Stomach (tissue), 4 donors: Measurements from ENCODE around the gene OLFML1.

Source experiments
- CTCF ChIP-seq, 7 experiments: fragments of 450-650 bp in 4 of 7; fragments of 200-600 bp in 3 of 7; sonication (generic) in 3 of 7; IDR thresholded peaks; one replicate each; pipeline ENCODE4 v1.5.1; 2016 to 2019; ENCODE audit warnings: antibody characterized with exemption in 7 of 7, control low read depth in 2 of 7, mild to moderate bottlenecking in 1 of 7
- EP300 ChIP-seq: sonication (generic); formaldehyde crosslinking; IDR thresholded peaks from one replicate; pipeline ENCODE4 v1.6.1; 2017; ENCODE audit warnings: antibody characterized with exemption
- POLR2A ChIP-seq, 4 donors: fragments of 450-650 bp; IDR thresholded peaks; one replicate each; pipeline ENCODE4 v1.6.1; 2016; ENCODE audit warnings: antibody characterized with exemption in 4 of 4, control low read depth in 2 of 4, mild to moderate bottlenecking in 1 of 4, moderate library complexity in 1 of 4
- POLR2AphosphoS5 ChIP-seq, 3 donors: sonication (generic); formaldehyde crosslinking; IDR thresholded peaks; one replicate each; pipeline ENCODE4 v1.6.1; 2016; ENCODE audit warnings: antibody characterized with exemption in 3 of 3

- no peak for TF ChIP-seq POLR2A (IDR thresholded peaks at IDR 0.05)
- TF ChIP-seq CTCF (IDR thresholded peaks at IDR 0.05), result no peak
- no peak for TF ChIP-seq POLR2AphosphoS5 (IDR thresholded peaks at IDR 0.05)
- TF ChIP-seq EP300, result no peak
Observed at GRCh38 chr11:7527029-7527428, 41.7 kb downstream of the OLFML1 start.
